GDM1 (cell line): ENCODE results near the gene ZNF576.
"Not testable (repeated sequence)": the region's sequence is repeated elsewhere in the genome, so short reads cannot be mapped to it uniquely, and the experiment has no call there.

Experiments used
- DNase-seq: peaks from one replicate; lab custom pipeline; 2025; lab: John Stamatoyannopoulos, UW

Gene ZNF576

GRCh38 chr19:43626838-43627237 lies 30.4 kb downstream of the ZNF576 start:
- no peak for DNase-seq

GRCh38 chr19:43628646-43629326 lies 32.4 kb downstream of the ZNF576 start:
- no peak for DNase-seq

DNA sequence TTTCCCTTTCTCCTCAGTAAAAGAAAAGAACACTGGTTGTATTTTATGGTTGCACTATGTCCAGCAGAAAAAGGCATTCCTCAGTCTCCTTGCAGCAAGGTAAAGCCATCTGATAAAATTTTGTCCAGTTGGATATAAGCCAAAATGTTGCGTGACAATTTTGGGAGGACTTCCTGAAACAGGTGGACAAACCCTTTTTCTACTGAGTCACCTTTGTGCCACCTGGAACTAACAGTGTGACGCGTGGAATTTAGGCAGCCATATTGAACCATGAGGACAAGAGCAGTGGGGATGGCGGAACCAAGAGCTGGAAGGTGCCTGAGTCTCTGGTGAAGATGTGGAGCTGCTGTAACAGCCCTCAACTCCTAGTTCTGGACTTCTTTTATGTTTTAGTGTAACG lies 35.1 kb downstream of the ZNF576 start:
- no peak for DNase-seq

- no peak for DNase-seq
Measured at GRCh38 chr19:43633520-43633919, 37.1 kb downstream of the ZNF576 start.

DNA sequence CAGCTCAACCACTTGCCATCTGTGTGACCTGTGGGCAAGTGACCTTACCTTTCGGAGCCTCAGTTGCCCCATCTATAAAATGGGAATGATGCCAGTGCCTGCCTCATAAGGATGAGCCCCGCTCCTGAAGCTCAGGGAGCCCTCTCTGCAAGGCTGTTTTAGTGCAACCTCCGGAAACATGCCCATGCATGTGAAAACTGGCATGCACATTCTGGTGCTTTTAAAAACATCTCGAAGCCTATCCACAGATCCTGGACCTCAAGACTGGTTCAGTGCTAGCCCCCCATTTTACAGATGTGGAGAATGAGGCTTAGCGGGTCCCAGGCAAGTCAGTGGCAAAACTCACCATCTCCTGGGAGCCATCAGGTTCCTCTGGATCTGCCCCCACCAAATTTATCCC lies 37.7 kb downstream of the ZNF576 start:
- DNase-seq, result no peak

DNA sequence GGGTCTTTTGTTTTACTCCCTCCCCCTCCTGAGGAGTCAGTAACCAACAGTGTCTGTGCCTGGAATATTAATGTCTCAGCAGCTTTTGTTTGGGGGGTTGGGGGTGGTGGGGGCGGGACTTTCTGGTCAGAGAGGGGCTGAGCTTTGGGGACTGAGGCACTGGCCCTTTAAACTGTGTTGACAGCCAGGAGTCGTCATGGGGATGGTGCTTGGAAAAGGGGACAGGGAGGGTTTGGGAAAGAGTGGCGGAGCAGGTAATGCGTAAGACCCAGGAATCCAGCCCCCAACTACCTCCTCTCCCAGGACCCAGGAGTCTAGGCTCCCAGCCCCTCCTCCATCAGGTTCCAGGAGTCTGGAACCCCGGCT lies 38.1 kb downstream of the ZNF576 start:
- no peak for DNase-seq

DNA sequence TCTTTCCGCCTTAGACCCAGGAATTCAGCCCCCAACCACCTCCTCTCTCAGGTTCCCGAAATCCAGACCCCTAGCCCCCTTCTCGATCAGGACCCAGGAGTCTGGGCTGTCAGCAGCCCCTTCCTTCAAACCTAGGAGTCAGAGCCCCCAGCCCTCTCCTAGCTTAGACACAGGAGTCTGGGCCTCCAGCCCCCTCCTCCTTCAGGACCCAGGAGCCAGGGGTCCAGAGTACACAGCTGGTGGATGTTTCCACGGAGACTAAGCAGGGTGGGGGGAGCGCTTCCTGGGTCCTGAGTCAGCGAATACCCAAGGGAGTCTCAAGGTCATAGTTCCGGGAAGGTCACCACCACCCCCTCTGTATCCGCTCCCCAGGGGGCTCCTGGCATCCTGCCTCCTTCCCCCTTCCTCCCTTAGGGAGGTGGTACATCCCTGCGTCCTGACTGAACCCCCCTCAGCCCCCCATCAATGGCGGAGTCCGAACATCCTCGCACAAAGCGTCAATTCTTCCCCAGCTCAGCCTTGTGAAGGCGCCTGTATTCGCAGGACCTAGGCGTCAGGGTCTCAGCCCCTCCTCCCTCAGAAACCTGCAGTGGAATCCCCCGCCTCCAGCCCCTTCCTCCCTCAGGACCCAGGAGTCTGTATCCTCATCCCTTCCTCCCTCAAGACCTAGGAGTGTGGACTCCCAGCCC lies 38.6 kb downstream of the ZNF576 start:
- DNase-seq, result no peak

- not testable (repeated sequence) for DNase-seq
Measured at GRCh38 chr19:43635561-43635940, 39.2 kb downstream of the ZNF576 start.

GRCh38 chr19:43636121-43636683 lies 39.8 kb downstream of the ZNF576 start:
- no peak for DNase-seq

GRCh38 chr19:43638214-43638994 lies 42.0 kb downstream of the ZNF576 start:
- DNase-seq, result no peak

DNA sequence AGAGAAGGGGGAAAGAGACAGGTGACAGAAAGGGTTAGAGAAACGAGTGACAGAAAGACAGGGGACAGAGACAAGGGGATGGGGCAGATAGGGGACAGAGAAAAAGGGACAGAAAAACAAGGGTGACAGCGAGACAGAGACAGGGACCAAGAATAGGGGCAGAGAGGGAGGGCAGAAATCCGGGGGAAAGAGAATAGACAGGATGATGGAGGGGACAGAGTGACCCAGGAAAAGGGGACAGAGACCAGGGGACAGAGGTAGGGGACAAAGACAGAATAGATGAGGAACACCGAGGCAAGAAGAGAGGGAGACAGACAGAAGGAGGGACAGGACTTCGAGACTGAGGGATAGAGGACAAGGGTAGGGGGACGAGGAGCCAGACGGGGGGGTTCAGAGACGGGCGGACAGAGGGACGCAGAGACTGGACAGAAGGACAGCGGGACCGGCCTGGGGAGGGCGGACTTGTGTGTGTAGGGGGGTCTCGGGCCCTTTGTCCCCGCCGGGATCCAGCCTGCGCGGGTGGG lies 42.7 kb downstream of the ZNF576 start:
- DNase-seq, result no peak

- DNase-seq, result no peak
Measured at GRCh38 chr19:43639519-43640423, 43.4 kb downstream of the ZNF576 start, which contains the start of gene CADM4. CADM4 (minus strand) TSS chr19:43639850; CDS start chr19:43639790, 60 bp downstream.

- no peak for DNase-seq
Measured at GRCh38 chr19:43640424-43640757, 44.0 kb downstream of the ZNF576 start.

DNA sequence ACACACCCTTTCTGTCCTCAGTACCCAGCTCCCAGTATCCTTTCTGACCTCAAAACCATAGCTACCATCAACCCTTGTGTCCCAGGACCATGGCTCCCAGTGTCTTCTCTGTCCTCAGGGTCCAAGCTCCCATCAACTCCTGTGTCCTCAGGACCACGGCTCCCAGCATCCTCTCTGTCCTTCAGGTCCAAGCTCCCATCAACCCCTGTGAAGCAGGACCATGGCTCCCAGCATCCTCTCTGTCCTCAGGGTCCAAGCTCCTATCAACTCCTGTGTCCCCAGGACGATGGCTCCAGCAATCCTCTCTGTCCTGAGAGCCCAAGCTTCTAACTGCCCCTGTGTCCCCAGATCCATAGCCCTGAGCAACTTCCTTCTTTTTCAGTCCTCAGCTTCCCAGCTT lies 44.9 kb downstream of the ZNF576 start:
- no peak for DNase-seq

DNA sequence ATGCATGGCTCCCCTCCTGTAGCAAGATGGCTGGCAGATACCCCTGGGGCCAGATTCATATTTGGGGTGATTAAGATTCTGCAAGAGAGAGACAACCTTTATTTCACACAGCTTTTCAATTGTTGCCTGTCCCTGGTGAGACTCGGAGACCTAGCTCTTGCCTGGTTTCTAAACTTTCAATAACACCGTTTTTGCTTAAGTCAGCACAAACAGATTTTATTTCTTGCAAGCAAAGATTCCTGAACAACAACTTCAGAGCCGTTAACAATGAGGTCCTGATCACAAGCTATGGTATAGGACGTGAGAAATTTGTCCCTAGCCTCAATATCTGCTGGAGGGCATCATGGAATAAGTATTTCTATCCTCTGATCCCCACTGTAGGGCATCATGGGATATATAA lies 46.1 kb downstream of the ZNF576 start:
- DNase-seq, result no peak

- no peak for DNase-seq
Measured at GRCh38 chr19:43643326-43643725, 46.9 kb downstream of the ZNF576 start.

DNA sequence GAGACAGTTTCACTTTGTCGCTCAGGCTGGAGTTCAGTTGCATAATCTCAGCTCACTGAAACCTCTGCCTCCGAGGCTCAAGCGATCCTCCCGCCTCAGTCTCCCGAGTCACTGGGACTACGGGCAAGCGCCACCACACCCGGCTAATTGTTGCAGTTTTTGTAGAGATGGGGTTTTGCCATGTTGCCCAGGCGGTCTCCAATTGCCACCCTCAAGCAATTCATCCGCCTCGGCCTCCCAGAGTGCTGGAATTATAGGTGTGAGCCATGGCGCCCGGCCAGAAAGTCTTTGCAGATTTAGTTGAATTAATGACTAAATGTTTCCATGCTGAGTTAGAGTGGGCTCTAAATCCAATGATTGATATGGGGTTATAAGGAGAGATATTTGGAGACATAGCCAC lies 47.8 kb downstream of the ZNF576 start:
- DNase-seq, result no peak

GRCh38 chr19:43648633-43649032 lies 52.2 kb downstream of the ZNF576 start:
- DNase-seq, result no peak

DNA sequence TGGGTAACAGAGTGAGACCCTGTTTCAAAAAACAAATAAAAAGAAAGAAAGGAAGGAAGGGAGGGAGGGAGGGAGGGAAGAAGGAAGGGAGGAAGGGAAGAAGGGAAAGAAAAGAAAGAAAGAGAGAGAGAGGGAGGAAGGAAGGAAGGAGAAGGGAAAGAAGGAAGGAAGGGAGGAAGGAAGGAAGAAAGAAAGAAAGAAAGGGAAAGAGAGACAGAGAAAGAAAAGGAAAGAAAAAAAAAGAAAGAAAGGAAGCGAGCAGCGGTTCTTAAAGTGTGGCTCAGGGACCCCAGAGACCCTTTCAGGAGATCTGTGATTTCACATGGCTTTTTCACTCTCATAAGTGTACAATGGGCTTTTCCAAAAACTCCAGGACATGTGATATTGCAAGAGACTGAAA lies 53.1 kb downstream of the ZNF576 start:
- DNase-seq, result no peak

- DNase-seq, result not testable (repeated sequence)
Measured at GRCh38 chr19:43650276-43650675, 53.9 kb downstream of the ZNF576 start.
